GM08714 (cell line): Measurements from ENCODE around the gene P4HB.

ENCODE experiments used
- H3K4me3 ChIP-seq: fragments of 200-500 bp; sonication (Bioruptor generic); 2 replicates; pipeline ENCODE4 v1.5.1; 2014; ENCODE audit warnings: mild to moderate bottlenecking, low read length, inconsistent platforms
- ZNF274 ChIP-seq: IDR thresholded peaks from 2 replicates; pipeline ENCODE4 v1.6.1; 2012; ENCODE audit warnings: mild to moderate bottlenecking, low read depth, low read length

The P4HB gene

DNA sequence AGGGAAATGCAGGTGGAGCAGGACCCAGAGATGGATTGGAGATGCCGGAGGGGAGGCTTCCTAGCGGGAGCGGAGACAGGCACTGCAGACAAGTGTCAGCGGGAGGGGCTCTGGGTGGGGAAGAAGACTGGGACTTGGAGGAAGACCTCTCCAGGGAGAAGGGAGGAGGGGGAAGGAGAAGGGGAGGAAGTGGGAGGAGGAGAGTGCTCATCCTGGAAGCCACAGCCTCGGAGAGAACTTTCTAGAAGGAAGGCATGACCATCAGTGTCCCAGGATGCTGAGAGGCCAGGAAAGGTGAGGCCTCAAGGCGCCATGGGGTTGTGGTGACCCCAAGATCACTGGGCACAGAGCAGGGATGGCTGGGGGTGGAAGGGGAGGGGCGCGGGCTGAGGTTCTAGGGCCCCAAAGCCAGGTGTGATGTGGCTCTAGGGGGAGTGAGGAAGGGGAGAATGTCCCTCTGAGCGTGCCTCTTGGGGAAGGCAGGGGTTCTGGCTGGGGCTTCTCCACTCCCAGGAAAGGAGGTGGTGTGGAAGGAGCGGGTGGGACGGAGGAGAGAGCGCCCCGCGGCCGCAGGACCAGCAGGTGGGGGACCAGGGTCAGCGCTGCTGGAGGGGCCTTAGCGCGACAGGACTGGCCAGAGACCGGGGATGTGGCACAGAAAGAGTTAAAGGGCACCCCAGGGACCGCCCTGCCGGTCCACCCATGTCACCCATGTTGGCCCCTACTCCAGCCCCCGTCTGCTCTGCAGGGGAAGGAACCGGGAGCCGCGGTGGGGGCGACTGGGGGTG lies 57.3 kb downstream of the P4HB start:
- no peak for TF ChIP-seq ZNF274
- no peak overlapping the region for H3K4me3 ChIP-seq

DNA sequence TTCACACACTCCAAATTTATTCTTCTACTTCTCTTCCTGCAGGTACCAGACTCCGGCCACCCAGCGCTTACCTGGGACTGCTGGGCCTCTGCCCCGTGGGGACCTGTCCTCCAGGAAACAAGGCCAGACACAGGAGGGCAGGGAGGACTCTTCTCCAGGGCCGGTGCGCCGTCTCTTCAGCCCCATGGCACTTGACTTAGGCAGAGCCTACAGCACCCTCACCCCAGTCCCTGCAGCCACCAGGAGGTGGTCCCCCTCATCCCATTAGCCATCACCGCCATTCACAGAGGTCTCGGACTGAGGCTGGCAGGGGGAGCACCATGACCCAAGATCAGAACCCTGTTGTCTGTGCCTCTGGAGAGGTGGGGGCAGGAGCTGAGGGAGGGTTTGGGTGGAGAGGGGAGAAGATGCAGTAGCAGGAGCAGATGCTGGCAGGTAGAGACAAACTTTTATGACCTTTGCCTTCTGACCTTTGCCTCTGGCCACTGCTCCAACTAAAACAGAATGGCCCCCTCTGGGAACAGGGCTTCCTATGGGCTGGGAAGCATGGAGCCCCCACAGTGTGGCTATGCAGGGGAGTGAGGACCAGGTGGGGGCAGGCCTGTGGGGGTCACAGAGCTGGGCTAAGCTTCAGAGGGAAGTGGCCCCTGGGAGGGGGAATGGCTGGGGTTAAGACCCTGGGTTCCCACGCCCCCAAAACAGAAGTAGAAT lies 58.1 kb downstream of the P4HB start:
- no peak overlapping the region for H3K4me3 ChIP-seq
- no peak for TF ChIP-seq ZNF274

DNA sequence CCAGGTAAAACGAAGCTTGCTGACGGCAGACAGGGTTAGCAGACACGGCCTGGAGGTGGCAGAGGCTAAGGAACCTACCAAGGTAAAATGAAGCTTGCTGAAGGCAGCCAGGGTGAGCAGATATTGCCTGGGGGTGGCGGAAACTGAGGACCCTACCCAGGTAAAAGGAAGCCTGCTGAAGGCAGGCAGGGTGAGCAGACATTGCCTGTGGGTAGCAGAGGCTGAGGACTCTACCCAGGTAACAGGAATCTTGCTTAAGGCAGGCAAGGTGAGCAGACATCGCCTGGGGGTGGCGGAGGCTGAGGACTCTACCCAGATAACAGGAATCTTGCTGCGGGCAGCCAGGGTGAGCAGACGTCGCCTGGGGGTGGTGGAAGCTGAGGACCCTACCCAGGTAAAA lies 59.0 kb downstream of the P4HB start:
- H3K4me3 ChIP-seq, result no peak overlapping the region
- no peak for TF ChIP-seq ZNF274

DNA sequence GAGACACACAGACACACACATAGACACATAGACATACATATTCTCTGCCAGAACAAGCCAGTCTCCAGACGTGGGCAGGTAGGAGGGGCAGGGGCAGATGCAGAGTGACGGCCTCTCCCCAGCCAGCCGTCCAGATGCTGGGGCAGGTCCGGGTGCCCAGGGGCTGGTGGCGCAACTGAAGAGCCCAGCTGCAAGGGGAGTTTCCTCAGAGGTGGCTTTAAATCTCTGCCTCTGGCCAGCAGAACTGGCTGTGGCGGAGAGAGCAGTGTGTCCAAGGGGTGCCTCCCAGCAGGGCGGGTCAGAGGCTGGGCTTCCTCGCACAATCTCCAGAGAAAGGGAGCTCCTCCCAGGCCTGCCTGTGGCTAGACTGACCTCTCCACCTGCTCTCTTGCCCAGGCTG lies 65.8 kb downstream of the P4HB start:
- H3K4me3 ChIP-seq, result no peak overlapping the region
- TF ChIP-seq ZNF274, result no peak

DNA sequence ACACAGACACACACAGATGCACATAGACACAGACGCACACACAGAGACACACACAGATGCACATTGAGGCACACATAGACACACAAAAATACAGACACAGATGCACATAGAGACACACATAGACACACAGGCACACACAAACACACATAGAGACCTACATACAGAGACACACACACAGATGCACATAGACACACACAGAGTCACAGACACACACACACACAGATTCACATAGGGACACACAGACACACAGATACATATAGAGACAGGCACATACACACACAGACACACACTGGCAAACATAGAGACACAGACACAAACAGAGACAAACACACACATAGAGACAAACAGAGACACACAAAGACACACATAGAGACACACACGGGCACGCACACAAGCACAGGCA lies 66.3 kb downstream of the P4HB start:
- no peak for TF ChIP-seq ZNF274
- no peak overlapping the region for H3K4me3 ChIP-seq
